GM23338 (cell line): ENCODE results near the gene AP2A1.

Source experiments
- CREB1 ChIP-seq: fragments of 250-450 bp; sonication (Bioruptor Pico); IDR thresholded peaks from 2 replicates; pipeline ENCODE4 v1.5.0; 2020; ENCODE audit warnings: low read depth, mild to moderate bottlenecking, moderate library complexity
- EZH2 ChIP-seq: fragments of 200-600 bp; sonication (generic); IDR thresholded peaks from one replicate; pipeline ENCODE4 v1.8.0; 2017; ENCODE audit warnings: antibody characterized with exemption, mild to moderate bottlenecking, low read depth; ENCODE audit not compliant: unreplicated experiment
- EZH2phosphoT487 ChIP-seq: fragments of 200-600 bp; sonication (generic); IDR thresholded peaks from one replicate; pipeline ENCODE4 v1.8.1; 2018; ENCODE audit warnings: antibody characterized with exemption; ENCODE audit not compliant: unreplicated experiment
- NANOG ChIP-seq: IDR thresholded peaks from 2 replicates; pipeline ENCODE4 v1.6.1; 2016; ENCODE audit warnings: antibody characterized with exemption, borderline replicate concordance
- POLR2AphosphoS5 ChIP-seq: IDR thresholded peaks from 2 replicates; pipeline ENCODE4 v1.6.1; 2016; ENCODE audit warnings: antibody characterized with exemption, low read depth
- STAT1 ChIP-seq: IDR thresholded peaks from one replicate; pipeline ENCODE4 v1.6.1; 2016; ENCODE audit warnings: antibody characterized with exemption; ENCODE audit not compliant: unreplicated experiment
- ZNF331 ChIP-seq: fragments of 250-450 bp; sonication (Bioruptor Pico); IDR thresholded peaks from 2 replicates; pipeline ENCODE4 v1.5.0; 2020; ENCODE audit warnings: low read depth, mild to moderate bottlenecking, moderate library complexity
- TF ChIP-seq, protein P1 (sequence below), 2 experiments: fragments of 200-600 bp in 1 of 2; sonication (generic) in 1 of 2; conservative IDR thresholded peaks; 2 replicates each; pipeline versions ENCODE4 v1.5.1 to v1.6.1; 2016 to 2017; ENCODE audit warnings: antibody characterized with exemption in 2 of 2, low read depth in 2 of 2, mild to moderate bottlenecking in 2 of 2, moderate library complexity in 1 of 2
- TF ChIP-seq, protein P2 (sequence below): IDR thresholded peaks from one replicate; pipeline ENCODE4 v1.6.1; 2018; ENCODE audit warnings: antibody characterized with exemption; ENCODE audit not compliant: unreplicated experiment
- TF ChIP-seq, protein P3 (sequence below): IDR thresholded peaks from 2 replicates; pipeline ENCODE4 v1.6.1; 2016; ENCODE audit warnings: antibody characterized with exemption
- TF ChIP-seq, protein P4 (sequence below): fragments of 250-450 bp; sonication (Bioruptor Pico); IDR thresholded peaks from 2 replicates; pipeline ENCODE4 v1.5.0; 2020; ENCODE audit warnings: mild to moderate bottlenecking, moderate library complexity

DNA sequence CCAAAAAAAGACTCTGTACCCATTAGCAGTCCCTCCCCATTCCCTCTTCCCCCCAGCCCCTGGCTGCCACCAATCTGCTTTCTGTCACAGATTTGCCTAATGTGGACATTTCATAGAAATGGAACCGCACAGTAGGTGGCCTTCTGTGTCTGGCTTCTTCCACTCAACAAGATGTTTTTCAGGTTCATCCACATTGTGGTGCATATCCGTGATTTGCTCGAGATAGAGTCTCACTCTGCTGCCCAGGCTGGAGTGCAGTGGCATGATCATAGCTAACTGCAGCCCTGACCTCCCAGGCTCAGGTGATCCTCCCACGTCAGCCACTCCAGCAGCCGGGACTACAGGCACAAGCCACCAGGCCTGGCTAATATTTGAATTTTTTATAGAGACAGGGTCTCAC is 20.9 kb downstream of the AP2A1 start:
- TF ChIP-seq, protein P1, sequence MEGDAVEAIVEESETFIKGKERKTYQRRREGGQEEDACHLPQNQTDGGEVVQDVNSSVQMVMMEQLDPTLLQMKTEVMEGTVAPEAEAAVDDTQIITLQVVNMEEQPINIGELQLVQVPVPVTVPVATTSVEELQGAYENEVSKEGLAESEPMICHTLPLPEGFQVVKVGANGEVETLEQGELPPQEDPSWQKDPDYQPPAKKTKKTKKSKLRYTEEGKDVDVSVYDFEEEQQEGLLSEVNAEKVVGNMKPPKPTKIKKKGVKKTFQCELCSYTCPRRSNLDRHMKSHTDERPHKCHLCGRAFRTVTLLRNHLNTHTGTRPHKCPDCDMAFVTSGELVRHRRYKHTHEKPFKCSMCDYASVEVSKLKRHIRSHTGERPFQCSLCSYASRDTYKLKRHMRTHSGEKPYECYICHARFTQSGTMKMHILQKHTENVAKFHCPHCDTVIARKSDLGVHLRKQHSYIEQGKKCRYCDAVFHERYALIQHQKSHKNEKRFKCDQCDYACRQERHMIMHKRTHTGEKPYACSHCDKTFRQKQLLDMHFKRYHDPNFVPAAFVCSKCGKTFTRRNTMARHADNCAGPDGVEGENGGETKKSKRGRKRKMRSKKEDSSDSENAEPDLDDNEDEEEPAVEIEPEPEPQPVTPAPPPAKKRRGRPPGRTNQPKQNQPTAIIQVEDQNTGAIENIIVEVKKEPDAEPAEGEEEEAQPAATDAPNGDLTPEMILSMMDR (conservative IDR thresholded peaks at IDR 0.05; ENCODE audit: low read depth in 2 of 2), result no peak
- no peak for TF ChIP-seq CREB1
- no peak for TF ChIP-seq EZH2
- TF ChIP-seq, protein P2, sequence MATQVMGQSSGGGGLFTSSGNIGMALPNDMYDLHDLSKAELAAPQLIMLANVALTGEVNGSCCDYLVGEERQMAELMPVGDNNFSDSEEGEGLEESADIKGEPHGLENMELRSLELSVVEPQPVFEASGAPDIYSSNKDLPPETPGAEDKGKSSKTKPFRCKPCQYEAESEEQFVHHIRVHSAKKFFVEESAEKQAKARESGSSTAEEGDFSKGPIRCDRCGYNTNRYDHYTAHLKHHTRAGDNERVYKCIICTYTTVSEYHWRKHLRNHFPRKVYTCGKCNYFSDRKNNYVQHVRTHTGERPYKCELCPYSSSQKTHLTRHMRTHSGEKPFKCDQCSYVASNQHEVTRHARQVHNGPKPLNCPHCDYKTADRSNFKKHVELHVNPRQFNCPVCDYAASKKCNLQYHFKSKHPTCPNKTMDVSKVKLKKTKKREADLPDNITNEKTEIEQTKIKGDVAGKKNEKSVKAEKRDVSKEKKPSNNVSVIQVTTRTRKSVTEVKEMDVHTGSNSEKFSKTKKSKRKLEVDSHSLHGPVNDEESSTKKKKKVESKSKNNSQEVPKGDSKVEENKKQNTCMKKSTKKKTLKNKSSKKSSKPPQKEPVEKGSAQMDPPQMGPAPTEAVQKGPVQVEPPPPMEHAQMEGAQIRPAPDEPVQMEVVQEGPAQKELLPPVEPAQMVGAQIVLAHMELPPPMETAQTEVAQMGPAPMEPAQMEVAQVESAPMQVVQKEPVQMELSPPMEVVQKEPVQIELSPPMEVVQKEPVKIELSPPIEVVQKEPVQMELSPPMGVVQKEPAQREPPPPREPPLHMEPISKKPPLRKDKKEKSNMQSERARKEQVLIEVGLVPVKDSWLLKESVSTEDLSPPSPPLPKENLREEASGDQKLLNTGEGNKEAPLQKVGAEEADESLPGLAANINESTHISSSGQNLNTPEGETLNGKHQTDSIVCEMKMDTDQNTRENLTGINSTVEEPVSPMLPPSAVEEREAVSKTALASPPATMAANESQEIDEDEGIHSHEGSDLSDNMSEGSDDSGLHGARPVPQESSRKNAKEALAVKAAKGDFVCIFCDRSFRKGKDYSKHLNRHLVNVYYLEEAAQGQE, result no peak
- TF ChIP-seq POLR2AphosphoS5, result no peak
- TF ChIP-seq EZH2phosphoT487, result no peak
- TF ChIP-seq, protein P3, sequence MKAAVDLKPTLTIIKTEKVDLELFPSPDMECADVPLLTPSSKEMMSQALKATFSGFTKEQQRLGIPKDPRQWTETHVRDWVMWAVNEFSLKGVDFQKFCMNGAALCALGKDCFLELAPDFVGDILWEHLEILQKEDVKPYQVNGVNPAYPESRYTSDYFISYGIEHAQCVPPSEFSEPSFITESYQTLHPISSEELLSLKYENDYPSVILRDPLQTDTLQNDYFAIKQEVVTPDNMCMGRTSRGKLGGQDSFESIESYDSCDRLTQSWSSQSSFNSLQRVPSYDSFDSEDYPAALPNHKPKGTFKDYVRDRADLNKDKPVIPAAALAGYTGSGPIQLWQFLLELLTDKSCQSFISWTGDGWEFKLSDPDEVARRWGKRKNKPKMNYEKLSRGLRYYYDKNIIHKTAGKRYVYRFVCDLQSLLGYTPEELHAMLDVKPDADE, result no peak
- no peak for TF ChIP-seq ZNF331 (CRISPR knock-in tag)
- TF ChIP-seq, protein P4, sequence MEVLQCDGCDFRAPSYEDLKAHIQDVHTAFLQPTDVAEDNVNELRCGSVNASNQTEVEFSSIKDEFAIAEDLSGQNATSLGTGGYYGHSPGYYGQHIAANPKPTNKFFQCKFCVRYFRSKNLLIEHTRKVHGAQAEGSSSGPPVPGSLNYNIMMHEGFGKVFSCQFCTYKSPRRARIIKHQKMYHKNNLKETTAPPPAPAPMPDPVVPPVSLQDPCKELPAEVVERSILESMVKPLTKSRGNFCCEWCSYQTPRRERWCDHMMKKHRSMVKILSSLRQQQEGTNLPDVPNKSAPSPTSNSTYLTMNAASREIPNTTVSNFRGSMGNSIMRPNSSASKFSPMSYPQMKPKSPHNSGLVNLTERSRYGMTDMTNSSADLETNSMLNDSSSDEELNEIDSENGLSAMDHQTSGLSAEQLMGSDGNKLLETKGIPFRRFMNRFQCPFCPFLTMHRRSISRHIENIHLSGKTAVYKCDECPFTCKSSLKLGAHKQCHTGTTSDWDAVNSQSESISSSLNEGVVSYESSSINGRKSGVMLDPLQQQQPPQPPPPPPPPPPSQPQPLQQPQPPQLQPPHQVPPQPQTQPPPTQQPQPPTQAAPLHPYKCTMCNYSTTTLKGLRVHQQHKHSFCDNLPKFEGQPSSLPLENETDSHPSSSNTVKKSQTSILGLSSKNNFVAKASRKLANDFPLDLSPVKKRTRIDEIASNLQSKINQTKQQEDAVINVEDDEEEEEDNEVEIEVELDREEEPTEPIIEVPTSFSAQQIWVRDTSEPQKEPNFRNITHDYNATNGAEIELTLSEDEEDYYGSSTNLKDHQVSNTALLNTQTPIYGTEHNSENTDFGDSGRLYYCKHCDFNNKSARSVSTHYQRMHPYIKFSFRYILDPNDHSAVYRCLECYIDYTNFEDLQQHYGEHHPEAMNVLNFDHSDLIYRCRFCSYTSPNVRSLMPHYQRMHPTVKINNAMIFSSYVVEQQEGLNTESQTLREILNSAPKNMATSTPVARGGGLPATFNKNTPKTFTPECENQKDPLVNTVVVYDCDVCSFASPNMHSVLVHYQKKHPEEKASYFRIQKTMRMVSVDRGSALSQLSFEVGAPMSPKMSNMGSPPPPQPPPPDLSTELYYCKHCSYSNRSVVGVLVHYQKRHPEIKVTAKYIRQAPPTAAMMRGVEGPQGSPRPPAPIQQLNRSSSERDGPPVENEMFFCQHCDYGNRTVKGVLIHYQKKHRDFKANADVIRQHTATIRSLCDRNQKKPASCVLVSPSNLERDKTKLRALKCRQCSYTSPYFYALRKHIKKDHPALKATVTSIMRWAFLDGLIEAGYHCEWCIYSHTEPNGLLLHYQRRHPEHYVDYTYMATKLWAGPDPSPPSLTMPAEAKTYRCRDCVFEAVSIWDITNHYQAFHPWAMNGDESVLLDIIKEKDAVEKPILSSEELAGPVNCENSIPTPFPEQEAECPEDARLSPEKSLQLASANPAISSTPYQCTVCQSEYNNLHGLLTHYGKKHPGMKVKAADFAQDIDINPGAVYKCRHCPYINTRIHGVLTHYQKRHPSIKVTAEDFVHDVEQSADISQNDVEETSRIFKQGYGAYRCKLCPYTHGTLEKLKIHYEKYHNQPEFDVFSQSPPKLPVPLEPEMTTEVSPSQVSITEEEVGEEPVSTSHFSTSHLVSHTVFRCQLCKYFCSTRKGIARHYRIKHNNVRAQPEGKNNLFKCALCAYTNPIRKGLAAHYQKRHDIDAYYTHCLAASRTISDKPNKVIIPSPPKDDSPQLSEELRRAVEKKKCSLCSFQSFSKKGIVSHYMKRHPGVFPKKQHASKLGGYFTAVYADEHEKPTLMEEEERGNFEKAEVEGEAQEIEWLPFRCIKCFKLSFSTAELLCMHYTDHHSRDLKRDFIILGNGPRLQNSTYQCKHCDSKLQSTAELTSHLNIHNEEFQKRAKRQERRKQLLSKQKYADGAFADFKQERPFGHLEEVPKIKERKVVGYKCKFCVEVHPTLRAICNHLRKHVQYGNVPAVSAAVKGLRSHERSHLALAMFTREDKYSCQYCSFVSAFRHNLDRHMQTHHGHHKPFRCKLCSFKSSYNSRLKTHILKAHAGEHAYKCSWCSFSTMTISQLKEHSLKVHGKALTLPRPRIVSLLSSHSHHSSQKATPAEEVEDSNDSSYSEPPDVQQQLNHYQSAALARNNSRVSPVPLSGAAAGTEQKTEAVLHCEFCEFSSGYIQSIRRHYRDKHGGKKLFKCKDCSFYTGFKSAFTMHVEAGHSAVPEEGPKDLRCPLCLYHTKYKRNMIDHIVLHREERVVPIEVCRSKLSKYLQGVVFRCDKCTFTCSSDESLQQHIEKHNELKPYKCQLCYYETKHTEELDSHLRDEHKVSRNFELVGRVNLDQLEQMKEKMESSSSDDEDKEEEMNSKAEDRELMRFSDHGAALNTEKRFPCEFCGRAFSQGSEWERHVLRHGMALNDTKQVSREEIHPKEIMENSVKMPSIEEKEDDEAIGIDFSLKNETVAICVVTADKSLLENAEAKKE, result no peak
- no peak for TF ChIP-seq NANOG
- no peak for TF ChIP-seq STAT1
